ENCODE results near the gene TRIM41. TPM values are rescaled to one million over a fixed set of nuclear protein-coding genes. Genes with fewer than 3 reads are reported as not detected.

TRIM41 gene
- total and polyA plus RNA-seq, 2 of the 13 experiments (the other 11 are each of a cell fraction or from before 2014, with no cell fraction given) = 10.2 to 16.7 TPM

- TF ChIP-seq ZNF660 (CRISPR knock-in tag; IDR thresholded peaks at IDR 0.05; ENCODE audit: borderline replicate concordance, low read depth) = no peak
- TF ChIP-seq, protein P1, sequence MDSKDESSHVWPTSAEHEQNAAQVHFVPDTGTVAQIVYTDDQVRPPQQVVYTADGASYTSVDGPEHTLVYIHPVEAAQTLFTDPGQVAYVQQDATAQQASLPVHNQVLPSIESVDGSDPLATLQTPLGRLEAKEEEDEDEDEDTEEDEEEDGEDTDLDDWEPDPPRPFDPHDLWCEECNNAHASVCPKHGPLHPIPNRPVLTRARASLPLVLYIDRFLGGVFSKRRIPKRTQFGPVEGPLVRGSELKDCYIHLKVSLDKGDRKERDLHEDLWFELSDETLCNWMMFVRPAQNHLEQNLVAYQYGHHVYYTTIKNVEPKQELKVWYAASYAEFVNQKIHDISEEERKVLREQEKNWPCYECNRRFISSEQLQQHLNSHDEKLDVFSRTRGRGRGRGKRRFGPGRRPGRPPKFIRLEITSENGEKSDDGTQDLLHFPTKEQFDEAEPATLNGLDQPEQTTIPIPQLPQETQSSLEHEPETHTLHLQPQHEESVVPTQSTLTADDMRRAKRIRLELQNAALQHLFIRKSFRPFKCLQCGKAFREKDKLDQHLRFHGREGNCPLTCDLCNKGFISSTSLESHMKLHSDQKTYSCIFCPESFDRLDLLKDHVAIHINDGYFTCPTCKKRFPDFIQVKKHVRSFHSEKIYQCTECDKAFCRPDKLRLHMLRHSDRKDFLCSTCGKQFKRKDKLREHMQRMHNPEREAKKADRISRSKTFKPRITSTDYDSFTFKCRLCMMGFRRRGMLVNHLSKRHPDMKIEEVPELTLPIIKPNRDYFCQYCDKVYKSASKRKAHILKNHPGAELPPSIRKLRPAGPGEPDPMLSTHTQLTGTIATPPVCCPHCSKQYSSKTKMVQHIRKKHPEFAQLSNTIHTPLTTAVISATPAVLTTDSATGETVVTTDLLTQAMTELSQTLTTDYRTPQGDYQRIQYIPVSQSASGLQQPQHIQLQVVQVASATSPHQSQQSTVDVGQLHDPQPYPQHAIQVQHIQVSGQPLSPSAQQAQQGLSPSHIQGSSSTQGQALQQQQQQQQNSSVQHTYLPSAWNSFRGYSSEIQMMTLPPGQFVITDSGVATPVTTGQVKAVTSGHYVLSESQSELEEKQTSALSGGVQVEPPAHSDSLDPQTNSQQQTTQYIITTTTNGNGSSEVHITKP (CRISPR knock-in tag; IDR thresholded peaks at IDR 0.05; ENCODE audit: low read depth) = peak; percentile 99
- no peak for TF ChIP-seq ZNF644 (CRISPR knock-in tag; IDR thresholded peaks at IDR 0.05; ENCODE audit: low read depth)
- TF ChIP-seq, protein P2, sequence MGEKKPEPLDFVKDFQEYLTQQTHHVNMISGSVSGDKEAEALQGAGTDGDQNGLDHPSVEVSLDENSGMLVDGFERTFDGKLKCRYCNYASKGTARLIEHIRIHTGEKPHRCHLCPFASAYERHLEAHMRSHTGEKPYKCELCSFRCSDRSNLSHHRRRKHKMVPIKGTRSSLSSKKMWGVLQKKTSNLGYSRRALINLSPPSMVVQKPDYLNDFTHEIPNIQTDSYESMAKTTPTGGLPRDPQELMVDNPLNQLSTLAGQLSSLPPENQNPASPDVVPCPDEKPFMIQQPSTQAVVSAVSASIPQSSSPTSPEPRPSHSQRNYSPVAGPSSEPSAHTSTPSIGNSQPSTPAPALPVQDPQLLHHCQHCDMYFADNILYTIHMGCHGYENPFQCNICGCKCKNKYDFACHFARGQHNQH (CRISPR knock-in tag; IDR thresholded peaks at IDR 0.05) = peak; percentile 46; the same call in 1 of the 2 replicates
- 0 out of 2 replicates have a peak, but pooled peaks have one; percentile 23 for TF ChIP-seq NFIC (IDR thresholded peaks at IDR 0.05; ENCODE audit: low read length)
- TF ChIP-seq POLR2AphosphoS2 (IDR thresholded peaks at IDR 0.05; ENCODE audit: low read depth, low read length) = peak; percentile 92
- TF ChIP-seq ZNF431 (CRISPR knock-in tag; IDR thresholded peaks at IDR 0.05; ENCODE audit: borderline replicate concordance, low read depth) = peak; percentile 86; the same call in 1 of the 2 replicates
- TF ChIP-seq ZNF570 (CRISPR knock-in tag; IDR thresholded peaks at IDR 0.05; ENCODE audit: borderline replicate concordance) = peak; percentile 70; the same call in 1 of the 2 replicates
- peak; percentile 55; the same call in 1 of the 2 replicates for TF ChIP-seq SP5 (CRISPR knock-in tag; IDR thresholded peaks at IDR 0.05; ENCODE audit: borderline replicate concordance, low read depth)
- peak; percentile 42; the same call in 1 of the 2 replicates for TF ChIP-seq ZSCAN31 (CRISPR knock-in tag; IDR thresholded peaks at IDR 0.05; ENCODE audit: low read depth)
- TF ChIP-seq HMGXB3 (CRISPR knock-in tag; IDR thresholded peaks at IDR 0.05; ENCODE audit: borderline replicate concordance) = peak; percentile 63
- no peak for TF ChIP-seq FOXC1 (CRISPR knock-in tag; IDR thresholded peaks at IDR 0.05; ENCODE audit: borderline replicate concordance)
- peak; percentile 86; the same call in 1 of the 2 replicates for TF ChIP-seq ZBTB20 (CRISPR knock-in tag; IDR thresholded peaks at IDR 0.05; ENCODE audit: borderline replicate concordance, low read depth)
- no peak for TF ChIP-seq ZBTB1 (CRISPR knock-in tag; IDR thresholded peaks at IDR 0.05; ENCODE audit: borderline replicate concordance)
- TF ChIP-seq, protein P3, sequence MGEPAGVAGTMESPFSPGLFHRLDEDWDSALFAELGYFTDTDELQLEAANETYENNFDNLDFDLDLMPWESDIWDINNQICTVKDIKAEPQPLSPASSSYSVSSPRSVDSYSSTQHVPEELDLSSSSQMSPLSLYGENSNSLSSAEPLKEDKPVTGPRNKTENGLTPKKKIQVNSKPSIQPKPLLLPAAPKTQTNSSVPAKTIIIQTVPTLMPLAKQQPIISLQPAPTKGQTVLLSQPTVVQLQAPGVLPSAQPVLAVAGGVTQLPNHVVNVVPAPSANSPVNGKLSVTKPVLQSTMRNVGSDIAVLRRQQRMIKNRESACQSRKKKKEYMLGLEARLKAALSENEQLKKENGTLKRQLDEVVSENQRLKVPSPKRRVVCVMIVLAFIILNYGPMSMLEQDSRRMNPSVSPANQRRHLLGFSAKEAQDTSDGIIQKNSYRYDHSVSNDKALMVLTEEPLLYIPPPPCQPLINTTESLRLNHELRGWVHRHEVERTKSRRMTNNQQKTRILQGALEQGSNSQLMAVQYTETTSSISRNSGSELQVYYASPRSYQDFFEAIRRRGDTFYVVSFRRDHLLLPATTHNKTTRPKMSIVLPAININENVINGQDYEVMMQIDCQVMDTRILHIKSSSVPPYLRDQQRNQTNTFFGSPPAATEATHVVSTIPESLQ (CRISPR knock-in tag; conservative IDR thresholded peaks at IDR 0.05) = 0 out of 2 replicates have a peak, but pooled peaks have one; percentile 52
- TF ChIP-seq RARG (CRISPR knock-in tag; IDR thresholded peaks at IDR 0.05; ENCODE audit: low read depth) = no peak
Measured at GRCh38 chr5:181243564-181244343, 20.7 kb downstream of the TRIM41 start, which contains the start of gene RACK1 (continued).
